Ectodermal cell (in vitro differentiated cells): ENCODE results near the gene LNX2. TPM values are rescaled to one million over a fixed set of nuclear protein-coding genes. Genes with fewer than 3 reads are reported as not detected.

ENCODE experiments used
- H3K27ac ChIP-seq: 2 replicates; pipeline ENCODE4 v1.7.0; 2013; ENCODE audit warnings: mild to moderate bottlenecking, low read depth, low read length; ENCODE audit not compliant: insufficient read depth, poor library complexity, severe bottlenecking
- H3K27me3 ChIP-seq: 2 replicates; pipeline ENCODE4 v1.7.0; 2013; ENCODE audit warnings: mild to moderate bottlenecking, low read length; ENCODE audit not compliant: insufficient read depth, control insufficient read depth, poor library complexity, severe bottlenecking
- H3K36me3 ChIP-seq: one replicate; pipeline ENCODE4 v1.7.0; 2013; ENCODE audit warnings: low read length; ENCODE audit not compliant: control insufficient read depth, insufficient read depth
- H3K4me1 ChIP-seq: one replicate; pipeline ENCODE4 v1.7.0; 2013; ENCODE audit warnings: low read length; ENCODE audit not compliant: control insufficient read depth, insufficient read depth
- H3K4me3 ChIP-seq: 2 replicates; pipeline ENCODE4 v1.7.0; 2013; ENCODE audit warnings: low read depth, low read length, control low read depth; ENCODE audit not compliant: insufficient read depth
- H3K9me3 ChIP-seq: 2 replicates; pipeline ENCODE4 v1.7.0; 2013; ENCODE audit warnings: mild to moderate bottlenecking, low read length, moderate library complexity; ENCODE audit not compliant: control insufficient read depth
- WGBS, 2 experiments: methylation state at CpG; one replicate each; pipeline ENCODE4 v1.1.7; 2013; ENCODE audit warnings: missing lambda C conversion rate in 2 of 2; 5-methylcytosine and 5-hydroxymethylcytosine counted together
- polyA plus RNA-seq, 4 experiments: library from polyadenylated mRNA; stranded (reverse); fragments of 50-300 nt; gene quantifications; one replicate each; pipeline ENCODE4 v1.2.3, GENCODE V29; 2013

Gene LNX2
- 8.8 TPM for polyA plus RNA-seq (2013, experiment 1 of 4)
- polyA plus RNA-seq (2013, experiment 2 of 4): 8.2 TPM
- polyA plus RNA-seq (2013, experiment 3 of 4): 6.9 TPM
- polyA plus RNA-seq (2013, experiment 4 of 4): 7.4 TPM

- no peaks in the 10 kb centered on the region for H3K9me3 ChIP-seq
- H3K36me3 ChIP-seq: peaks cover 6% of the 10 kb centered on the region
- H3K27ac ChIP-seq: peak within 1 kb of the TSS; percentile 66
- peaks cover 12% of the 10 kb centered on the region for H3K4me1 ChIP-seq
- peak within 1 kb of the TSS; percentile 96 for H3K4me3 ChIP-seq
- peaks cover 14% of the 10 kb centered on the region for H3K27me3 ChIP-seq
- 0% methylated on average over 79 of the region's 79 CpGs for WGBS, 2 experiments
These were observed at the start of gene LNX2 for GRCh38 chr13:27620377-27621115. Gene LNX2, minus strand, starts transcription at chr13:27620529. Its CDS starts 38,826 bp downstream, at chr13:27581703.

- no peaks in the 10 kb centered on the region for H3K4me1 ChIP-seq
- no peaks in the 10 kb centered on the region for H3K27me3 ChIP-seq
- 100% methylated on average over 1 to 2 of the region's 2 CpGs for WGBS, 2 experiments
- no peak overlapping the region for H3K4me3 ChIP-seq
- no peaks in the 10 kb centered on the region for H3K36me3 ChIP-seq
- no peak overlapping the region for H3K27ac ChIP-seq
- H3K9me3 ChIP-seq: no peaks in the 10 kb centered on the region
These were observed 47.6 kb upstream of the LNX2 start for GRCh38 chr13:27667946-27668345.

GRCh38 chr13:27666951-27667350 lies 46.6 kb upstream of the LNX2 start:
- Histone ChIP-seq H3K4me3 (no peak overlapping the region), H3K4me1 (no peaks in the 10 kb centered on the region), H3K9me3 (no peaks in the 10 kb centered on the region), H3K27ac (no peak overlapping the region), H3K36me3 (no peaks in the 10 kb centered on the region), H3K27me3 (no peaks in the 10 kb centered on the region)
- WGBS, 2 experiments: 83 to 96% methylated on average over 3 of the region's 3 CpGs

GRCh38 chr13:27665761-27666160 lies 45.4 kb upstream of the LNX2 start:
- no peaks in the 10 kb centered on the region for H3K4me1 ChIP-seq
- WGBS, 2 experiments: 94% methylated on average over 19 of the region's 19 CpGs
- H3K27ac ChIP-seq: no peak overlapping the region

GRCh38 chr13:27665333-27665732 lies 45.0 kb upstream of the LNX2 start:
- H3K4me1 ChIP-seq: no peaks in the 10 kb centered on the region
- no peaks in the 10 kb centered on the region for H3K27me3 ChIP-seq
- no peak overlapping the region for H3K27ac ChIP-seq
- WGBS, 2 experiments: 54 to 65% methylated on average over 3 of the region's 3 CpGs
- no peaks in the 10 kb centered on the region for H3K9me3 ChIP-seq
- no peak overlapping the region for H3K4me3 ChIP-seq
- no peaks in the 10 kb centered on the region for H3K36me3 ChIP-seq

More at GRCh38 chr13:27665761-27666160, 45.4 kb upstream of the LNX2 start:
- Histone ChIP-seq H3K4me3 (no peak overlapping the region), H3K36me3 (no peaks in the 10 kb centered on the region), H3K27me3 (no peaks in the 10 kb centered on the region), H3K9me3 (no peaks in the 10 kb centered on the region)

- Histone ChIP-seq H3K4me1 (no peaks in the 10 kb centered on the region), H3K27ac (no peak overlapping the region), H3K36me3 (no peaks in the 10 kb centered on the region), H3K9me3 (no peaks in the 10 kb centered on the region), H3K27me3 (no peaks in the 10 kb centered on the region), H3K4me3 (no peak overlapping the region)
- 76 to 85% methylated on average over 8 of the region's 8 CpGs for WGBS, 2 experiments
These were observed 43.6 kb upstream of the LNX2 start for GRCh38 chr13:27663947-27664346.

GRCh38 chr13:27662738-27663470 lies 42.6 kb upstream of the LNX2 start:
- no peaks in the 10 kb centered on the region for H3K9me3 ChIP-seq
- H3K4me3 ChIP-seq: no peak overlapping the region
- H3K36me3 ChIP-seq: no peaks in the 10 kb centered on the region
- H3K4me1 ChIP-seq: no peaks in the 10 kb centered on the region
- H3K27me3 ChIP-seq: no peaks in the 10 kb centered on the region
- 80 to 96% methylated on average over 1 to 2 of the region's 2 CpGs for WGBS, 2 experiments
- no peak overlapping the region for H3K27ac ChIP-seq

- Histone ChIP-seq H3K36me3 (no peaks in the 10 kb centered on the region), H3K27ac (no peak overlapping the region), H3K4me1 (no peaks in the 10 kb centered on the region), H3K4me3 (no peak overlapping the region), H3K27me3 (no peaks in the 10 kb centered on the region), H3K9me3 (no peaks in the 10 kb centered on the region)
These were observed 40.7 kb upstream of the LNX2 start for GRCh38 chr13:27661017-27661416.

- WGBS, 2 experiments: 93 to 95% methylated on average over 5 to 6 of the region's 6 CpGs
- no peak overlapping the region for H3K27ac ChIP-seq
- no peaks in the 10 kb centered on the region for H3K4me1 ChIP-seq
- H3K9me3 ChIP-seq: no peaks in the 10 kb centered on the region
- H3K4me3 ChIP-seq: no peak overlapping the region
- H3K36me3 ChIP-seq: no peaks in the 10 kb centered on the region
- no peaks in the 10 kb centered on the region for H3K27me3 ChIP-seq
These were observed 40.2 kb upstream of the LNX2 start for GRCh38 chr13:27660511-27660910.

- H3K27ac ChIP-seq: no peak overlapping the region
- H3K27me3 ChIP-seq: no peaks in the 10 kb centered on the region
- no peaks in the 10 kb centered on the region for H3K9me3 ChIP-seq
- no peak overlapping the region for H3K4me3 ChIP-seq
- WGBS, 2 experiments: 86 to 87% methylated on average over 7 of the region's 7 CpGs
- no peaks in the 10 kb centered on the region for H3K4me1 ChIP-seq
- no peaks in the 10 kb centered on the region for H3K36me3 ChIP-seq
These were observed 39.0 kb upstream of the LNX2 start for GRCh38 chr13:27659145-27659865.
